ENCODE measurements around the gene PRKAG2.
A peak's percentile ranks its signal among the peaks of the same experiment; 100 is the strongest.

The PRKAG2 gene

DNA sequence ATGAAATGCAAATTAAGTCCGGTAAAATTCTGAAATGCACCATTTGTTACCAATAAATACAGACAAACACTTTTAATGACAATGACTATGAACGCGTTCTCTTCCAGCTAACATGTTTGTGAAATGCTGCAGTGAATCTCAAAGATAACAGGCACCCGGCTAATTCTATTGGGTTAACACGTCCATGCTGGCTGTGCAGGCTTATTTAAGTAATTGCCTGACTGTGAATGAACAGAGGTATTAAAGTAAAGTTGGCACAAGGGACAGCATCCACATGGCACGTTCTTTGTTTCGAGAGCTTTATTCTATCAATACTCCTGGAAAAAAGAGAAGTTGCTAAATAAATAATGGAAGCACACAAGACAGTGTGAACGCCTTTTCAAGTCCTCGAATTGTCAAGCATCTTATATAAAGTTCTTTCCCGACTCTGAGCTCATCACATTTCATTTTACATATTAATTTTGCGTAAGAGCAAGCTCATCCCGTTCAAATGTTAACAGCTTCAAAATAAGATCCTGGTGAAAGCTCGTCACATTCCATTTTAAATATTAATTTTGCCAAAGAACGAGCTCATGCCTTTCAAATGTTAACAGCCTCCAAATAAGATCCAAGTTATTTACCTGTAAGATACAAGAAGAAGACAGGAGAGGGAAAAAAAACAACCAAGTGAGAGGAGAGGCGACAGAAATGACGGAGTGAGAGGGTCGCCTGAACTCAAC is 245.9 kb downstream of the PRKAG2 start:
- no peak for DNase-seq

DNA sequence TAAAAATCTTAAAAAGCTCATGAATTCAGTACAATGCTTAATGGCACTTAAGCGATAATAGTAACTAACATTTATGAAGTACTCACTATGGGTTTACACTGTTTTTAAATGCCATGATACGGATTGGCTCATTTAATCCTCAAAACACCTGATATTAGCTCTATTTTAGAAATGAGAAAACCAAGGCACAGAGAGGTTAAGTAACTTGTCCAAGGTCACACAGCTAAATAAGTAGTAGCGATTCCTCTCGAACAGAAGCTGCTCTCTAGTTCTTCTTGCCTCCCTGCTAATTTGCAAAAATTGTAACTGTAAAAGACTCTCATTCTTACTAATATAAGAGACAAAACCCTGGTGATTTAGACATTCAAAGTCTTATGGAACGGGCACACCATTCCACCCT is 246.6 kb downstream of the PRKAG2 start:
- DNase-seq = no peak

DNA sequence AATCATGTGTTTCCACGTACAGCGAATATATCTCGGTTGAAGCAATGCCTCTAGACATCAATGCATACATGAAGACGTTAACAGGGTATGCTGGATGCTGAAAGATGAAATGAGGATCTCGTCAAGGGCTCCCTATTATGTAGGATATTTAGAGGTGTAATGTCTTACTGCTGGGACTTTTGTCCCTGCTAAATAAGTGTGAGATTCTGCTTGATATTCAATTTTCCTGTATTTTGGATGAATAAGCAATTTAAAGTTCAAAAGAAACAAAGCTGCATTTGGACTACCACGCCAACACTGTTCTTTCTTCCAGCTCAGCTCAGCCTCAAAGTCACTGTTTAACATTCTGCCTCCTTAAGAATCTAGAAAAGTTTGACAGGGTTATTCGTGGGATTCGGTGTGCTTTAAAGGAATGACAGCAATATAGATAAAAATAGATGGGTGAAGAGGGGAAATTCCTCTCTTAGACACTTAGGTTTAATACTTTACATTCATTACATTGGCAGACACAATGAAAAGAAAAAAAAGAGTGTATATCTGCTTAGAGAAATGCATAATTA is 247.1 kb downstream of the PRKAG2 start:
- DNase-seq = no peak

DNA sequence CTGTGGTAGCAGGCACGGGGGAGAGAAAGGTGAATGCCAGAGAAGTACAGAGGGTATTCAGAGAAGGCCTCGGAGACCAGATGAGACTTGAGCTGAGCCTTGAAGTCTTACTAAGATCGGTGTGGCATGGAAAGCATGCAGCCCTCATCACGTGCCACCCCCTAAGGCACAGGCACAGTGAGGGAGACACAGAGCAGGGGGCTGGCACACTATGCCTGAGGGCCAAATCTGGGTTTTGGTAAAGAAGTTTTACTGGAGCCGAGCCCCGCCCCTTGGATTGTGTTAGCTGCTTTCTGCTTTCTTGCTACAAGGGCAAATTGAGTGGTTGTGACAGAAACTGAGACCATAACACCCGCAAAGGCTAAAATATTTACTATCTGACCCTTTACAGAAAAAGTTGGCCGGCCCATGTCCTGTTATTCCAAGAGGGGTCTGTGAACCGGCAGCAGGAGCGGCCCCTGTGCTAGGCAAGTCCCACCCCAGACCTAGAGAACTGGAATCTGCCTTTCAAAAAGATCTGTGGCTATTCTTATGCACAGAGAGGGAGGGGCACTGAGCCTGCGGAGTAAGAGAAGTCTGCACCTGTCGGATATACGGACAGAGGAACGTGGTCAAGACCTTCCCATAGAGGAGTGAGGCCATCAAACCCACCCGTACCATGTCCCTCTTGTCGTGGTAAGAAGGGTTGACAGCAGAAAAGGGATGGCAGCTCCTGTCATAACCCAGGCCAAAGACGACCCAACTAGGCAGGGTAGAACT is 247.9 kb downstream of the PRKAG2 start:
- DNase-seq = no peak

DNA sequence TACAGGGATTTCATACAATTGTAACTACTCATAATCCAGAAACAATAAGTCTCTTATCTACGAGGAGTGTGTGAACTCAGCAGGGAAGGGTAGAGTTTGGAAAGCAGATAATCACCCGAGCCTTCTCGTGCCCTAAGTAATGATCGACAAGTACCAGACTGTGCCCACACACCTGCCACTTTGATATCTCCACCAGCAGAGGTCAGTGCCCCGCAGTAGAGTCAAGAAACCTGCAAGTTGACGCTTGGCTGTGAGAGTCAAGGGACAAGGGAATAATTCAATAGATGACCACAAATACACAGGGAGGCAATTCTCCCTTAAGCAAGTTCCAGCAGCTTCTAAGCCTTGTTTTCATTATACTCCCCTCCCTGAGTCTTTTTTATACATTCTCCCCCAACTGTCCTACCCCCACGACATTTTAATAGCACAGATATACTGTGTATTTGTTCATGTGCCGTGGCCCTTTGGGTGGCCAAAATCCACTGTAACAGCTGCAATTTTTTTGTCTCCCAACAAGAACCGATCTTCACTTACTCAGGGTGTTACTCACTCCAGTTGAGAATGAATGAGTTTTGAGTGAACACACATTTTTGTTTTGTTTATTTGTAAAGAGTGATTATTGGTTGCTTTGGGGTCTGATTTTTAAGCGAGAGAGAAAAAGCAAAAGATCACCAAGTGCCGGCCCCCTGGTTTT is 250.3 kb downstream of the PRKAG2 start:
- DNase-seq = peak; percentile 36

DNA sequence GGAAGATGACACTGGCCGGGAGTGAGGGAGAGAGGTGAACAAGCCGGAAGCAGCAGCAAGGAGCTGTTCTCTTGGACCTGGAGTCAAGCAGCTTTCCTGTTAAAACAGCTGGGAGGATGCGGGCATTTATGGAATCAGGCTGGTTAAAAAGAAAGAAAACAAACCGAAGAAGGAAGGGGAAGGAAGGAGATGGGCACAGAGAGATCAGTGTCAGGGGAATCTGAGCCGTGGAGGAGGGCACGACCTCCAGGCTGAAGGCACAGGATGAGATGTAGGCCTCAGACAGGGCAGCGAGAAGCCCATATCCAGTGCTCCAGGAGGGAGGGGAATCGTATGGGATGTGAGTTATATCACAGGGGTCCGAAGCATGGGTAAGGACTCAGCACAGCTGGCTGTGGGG is 251.3 kb downstream of the PRKAG2 start:
- no peak for DNase-seq

DNA sequence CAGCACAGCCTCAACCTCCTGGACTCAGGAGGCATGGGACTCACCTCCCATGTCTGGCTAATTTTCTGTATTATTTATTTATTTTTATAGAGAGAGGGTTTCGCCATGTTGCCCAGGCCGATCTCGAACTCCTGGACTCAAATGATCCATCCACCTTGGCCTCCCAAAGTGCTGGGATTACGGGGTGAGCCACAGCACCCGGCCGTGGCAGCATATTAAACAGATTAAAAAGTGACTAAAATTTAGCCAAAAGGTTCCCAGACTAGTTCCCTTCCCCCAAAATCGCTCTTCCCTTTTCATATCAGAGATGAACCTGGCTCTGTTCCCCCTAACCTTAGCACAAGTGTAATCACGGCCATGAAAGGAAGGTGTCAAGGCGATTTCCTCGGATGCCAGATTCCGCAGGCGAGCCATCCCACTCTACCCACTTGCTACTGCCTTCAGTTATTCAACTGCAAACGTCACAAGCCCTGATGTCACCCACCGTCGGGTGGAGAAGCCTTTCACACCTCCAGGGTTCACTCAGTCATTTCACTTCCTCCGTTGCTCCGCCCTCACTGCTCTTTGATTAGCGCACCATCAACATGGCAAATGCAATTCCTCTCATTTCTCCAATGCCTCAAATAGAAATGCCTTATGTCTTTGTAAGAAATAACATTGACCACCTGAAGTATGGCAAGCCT is 252.5 kb downstream of the PRKAG2 start:
- no peak for DNase-seq

DNA sequence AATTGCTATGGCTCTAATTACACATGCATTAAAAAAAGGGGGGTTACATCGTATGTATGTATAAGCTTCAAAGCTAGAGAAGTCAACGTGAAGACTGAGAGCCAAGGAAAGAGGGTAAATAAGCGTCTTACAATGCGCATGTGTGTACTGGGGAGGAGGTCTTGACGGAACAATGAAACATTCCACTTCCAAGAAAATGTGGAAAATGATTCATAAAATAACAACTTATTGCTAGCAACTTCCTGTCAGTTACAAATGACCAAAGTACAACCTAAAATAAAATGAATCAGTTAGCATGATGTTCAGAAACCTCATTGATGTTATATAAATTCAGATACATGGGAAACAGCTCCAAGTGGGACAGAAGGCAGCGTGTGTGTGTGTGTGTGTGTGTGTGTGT is 253.1 kb downstream of the PRKAG2 start:
- DNase-seq = no peak

DNA sequence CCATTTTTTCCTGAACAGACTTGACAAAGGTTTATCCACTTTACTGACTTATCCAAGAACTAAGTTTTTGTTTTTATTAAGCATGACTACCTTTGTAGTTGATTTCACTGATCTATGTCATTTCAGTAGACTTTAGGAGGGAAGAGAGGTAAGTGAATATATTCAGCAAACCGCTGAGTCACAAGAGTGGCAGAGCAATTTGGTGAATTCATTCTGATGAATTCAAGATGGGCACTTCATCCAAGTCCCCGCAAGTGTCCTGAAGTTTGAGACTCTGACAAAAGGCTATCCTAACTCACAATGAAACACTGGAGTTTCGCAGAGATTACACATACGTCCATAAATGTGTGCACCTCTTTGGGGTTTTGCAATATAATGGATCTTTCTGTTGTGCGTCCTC is 255.0 kb downstream of the PRKAG2 start:
- no peak for DNase-seq

DNA sequence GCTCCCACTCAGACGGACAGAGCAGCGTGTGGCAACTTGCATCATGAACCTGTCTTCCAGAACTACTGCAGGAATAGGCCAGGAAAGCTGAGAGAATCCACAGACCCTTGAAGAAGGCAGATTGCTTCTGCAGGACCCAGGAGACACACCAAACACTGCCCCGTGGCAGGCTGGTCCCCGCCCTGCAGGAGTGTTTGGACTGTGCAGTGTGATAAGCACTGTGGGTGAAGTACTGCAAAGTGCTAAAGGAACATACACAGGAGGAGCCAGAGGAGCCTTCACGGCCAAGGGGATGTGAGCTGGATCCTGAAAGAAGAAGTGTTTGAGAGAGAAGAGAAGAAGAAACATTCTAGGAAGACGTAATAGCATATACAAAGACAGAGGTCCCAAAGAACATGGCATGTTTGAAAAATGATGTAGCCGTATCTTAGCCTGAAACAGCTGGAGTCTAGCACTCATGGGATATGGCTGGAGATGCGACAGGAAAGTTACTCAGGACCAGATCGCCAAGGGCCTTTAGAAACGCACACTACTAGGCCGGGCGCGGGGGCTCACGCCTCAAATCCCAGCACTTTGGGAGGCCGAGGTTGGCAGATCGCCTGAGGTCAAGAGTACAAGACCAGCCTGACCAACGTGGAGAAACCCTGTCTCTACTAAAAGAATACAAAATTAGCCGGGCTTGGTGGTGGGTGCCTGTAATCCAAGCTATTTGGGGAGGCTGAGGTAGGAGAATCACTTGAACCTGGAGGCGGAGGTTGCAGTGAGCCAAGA is 260.3 kb downstream of the PRKAG2 start:
- DNase-seq = no peak

DNA sequence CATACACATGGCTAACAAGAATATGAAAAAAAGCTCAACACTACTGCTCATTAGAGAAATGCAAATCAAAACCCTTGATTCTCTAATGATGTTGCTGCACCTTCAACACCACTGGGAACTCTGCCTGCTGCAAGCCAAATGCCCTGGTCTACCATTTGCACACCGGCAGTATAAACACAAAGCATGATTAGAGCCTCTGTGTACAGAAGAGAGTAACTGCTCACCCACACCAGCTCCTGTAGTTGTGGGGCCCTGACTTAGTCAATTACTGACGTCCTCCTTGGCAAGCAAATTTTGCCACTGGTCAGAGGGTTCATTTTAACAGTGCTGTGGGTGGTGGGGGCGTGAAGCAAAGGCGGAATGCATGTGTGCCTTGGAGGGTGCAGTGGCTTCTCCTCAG is 261.1 kb downstream of the PRKAG2 start:
- DNase-seq = no peak

DNA sequence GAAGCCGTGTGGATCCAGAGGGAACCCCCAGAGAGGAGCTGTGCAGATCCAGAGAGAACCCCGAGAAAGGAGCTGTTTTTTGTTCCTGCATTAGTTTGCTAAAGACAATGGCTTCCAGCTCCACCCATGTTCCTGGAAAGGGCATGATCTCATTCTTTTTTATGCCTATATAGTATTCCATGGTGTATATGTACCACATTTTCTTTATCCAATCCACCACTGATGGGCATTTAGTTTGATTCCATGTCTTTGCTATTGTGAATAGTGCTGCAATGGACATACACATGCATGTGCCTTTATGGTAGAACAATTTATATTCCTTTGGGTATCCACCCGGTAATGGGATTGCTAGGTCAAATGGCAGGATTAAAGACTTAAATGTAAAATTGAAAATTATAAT is 261.9 kb downstream of the PRKAG2 start:
- DNase-seq = no peak

DNA sequence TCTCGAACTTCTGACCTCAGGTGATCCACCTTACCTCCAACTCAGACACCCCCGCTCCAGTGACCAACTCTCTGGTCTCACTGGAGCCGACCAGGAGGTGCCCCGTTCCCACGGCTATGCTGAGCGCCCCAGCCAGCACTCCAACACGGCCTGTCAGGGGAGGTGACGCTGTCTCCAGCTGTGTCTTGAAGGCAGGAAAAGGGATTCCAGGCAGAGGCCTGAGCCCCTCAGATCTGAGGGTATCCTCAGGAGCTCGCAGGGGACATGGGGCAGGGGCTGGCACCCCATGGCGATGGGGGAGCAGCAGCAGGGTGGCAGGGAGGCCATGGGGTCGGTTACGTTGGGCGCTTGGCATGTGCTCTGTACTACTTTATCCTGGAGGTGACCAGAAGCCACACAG is 262.9 kb downstream of the PRKAG2 start:
- DNase-seq = no peak

DNA sequence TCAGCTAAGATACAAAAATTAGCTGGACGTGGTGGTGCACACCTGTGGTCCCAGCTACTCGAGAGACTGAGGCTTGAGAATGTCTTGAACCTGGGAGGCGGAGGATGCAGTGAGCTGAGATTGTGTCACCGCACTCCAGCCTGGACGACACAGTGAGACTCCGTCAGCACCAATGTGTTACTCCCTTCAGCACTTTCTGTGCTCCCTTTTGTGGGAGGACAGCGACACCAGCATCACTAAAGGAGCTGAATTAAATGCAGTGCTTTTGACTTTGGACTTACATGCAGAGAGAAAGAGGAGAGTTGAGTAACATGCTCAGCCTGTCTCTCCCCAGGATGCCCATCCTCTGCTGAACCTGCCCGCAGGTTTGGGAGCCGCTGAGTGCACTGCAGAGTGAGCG is 265.0 kb downstream of the PRKAG2 start:
- no peak for DNase-seq

DNA sequence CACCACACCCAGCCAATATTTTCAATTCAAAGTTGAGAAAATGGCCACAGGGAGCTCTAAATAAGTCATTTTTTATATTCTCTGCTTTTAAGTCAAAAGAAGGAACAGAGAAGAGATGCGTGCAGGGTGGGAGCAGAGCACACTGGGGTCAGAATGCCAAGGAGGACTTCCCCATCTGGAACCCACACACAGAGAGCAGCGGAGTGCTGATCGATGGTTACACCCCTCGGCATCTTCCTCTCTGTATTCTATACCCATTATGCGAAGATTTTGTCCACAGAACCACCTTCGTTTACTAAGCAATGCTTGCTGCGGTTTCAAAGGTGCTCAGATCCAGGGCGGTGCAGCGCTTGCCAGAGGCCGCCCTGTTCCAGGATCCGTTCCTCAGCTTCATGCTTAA is 265.9 kb downstream of the PRKAG2 start:
- no peak for DNase-seq

DNA sequence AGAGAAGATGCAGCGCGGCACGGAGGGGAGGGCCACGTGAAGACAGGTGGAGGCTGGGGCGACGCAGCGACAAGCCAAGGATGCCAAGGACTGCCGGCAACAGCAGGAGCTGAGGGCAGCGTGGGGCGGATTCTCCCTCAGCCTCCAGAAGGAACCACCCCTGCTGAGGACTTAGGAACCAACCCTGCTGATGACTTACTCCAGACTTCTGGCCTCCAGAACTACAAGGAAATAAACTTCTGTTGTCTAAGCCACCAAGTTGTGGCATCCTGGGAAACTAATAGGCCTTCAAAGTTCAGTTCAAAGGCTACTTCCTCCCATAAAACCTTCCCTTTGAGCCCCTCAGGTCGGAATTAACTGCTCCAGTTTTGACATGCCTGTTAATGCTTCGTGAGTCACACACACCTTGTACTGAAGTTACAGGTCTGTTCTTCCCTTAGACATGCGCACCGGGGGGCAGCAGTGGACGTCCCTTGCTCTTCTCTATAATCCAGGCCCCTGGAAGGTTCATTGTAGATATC is 268.8 kb downstream of the PRKAG2 start:
- DNase-seq = no peak

DNA sequence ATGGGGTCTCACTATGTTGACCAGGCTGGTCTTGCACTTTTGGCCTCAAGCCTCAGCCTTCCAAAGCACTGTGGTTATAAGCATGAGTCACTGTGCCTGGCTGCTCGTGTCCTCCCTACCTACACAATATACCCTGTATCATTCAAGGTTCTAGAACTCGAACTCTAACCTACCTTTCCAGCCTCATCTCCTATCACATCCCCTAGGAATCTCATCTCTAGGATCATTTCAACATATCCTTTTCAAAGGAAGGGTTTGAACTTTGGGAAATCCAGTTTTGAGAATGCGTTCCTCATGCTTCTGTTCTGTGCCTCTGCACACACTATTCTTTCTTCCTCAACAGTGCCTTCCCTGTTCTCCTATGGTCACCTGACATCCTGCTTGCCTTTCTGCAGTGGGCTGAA is 269.4 kb downstream of the PRKAG2 start:
- no peak for DNase-seq

DNA sequence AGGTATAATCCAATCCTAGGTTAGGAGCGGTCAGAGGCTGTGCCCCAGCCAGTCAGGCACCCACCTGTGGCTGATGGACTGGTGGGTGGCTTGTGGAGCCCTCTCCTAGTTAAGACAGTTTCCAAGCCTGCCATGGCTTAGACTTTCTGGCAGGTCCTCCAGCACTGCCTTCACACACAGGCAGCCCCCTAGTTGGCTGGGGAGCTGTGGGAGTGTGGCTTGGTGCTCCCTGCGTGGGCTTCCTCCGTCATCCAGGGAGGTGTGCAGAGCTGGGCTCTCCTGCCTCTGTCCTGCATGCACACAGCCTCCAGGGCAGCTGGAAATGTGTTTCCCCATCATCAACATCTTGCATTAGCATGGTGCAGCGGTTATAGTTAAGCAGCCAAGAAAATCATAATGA is 273.0 kb downstream of the PRKAG2 start:
- DNase-seq = no peak

DNA sequence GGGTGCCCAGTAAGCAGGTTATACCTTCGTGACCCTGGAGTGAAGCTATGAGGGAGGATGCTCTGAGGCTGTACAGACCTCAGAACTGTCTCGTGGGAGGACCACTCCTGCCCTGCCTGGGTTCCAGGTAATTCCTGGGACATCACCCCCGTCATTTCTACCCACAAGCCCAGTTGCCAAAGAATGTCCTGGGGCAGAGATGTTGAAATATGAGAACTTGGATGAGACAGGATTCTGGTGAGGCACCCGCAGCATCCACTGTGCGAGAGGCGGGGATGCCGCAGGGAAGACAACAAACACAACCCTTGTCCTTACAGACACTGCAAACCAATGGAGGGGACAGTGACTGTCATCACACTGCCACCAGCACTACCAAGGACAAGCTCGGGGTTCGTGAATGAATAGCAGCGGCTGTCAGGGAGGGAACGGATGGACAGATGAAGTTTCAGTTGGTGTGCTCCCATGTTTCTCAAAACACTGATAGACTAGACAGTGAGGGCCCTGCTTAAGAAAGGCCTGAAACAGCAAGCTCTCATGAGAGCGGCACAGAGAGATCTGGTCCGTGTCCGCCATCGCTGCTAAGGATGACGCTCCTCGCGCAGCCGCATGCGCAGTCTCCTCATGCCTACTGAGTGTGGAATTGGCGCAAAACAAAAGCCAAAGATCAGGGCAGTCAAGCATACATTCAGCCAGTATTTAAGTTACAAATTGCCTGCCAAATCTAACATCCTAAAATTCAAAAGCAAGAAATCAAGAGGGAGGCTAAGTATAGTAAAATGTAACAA is 275.2 kb downstream of the PRKAG2 start:
- DNase-seq = no peak

DNA sequence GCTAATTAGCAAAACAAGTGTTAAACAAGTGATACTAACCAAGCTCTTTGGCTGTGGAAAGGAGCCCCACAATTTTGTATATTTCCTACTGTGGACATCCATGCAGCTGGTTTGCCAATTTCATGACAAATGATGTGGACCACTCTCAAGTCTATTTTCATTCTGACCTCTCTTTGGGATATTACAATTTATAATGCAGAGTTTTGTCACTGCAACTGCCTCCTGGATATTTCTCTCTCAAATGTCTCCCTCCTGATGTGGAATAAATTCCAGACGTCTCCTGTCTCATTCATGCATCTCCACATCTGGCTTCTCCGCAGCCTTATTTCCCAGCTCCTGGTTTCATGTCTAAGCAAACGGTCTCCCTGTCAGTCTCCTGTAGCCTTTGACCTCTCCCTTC is 276.6 kb downstream of the PRKAG2 start:
- DNase-seq = no peak

Data from 8988T (cell line).